ENCODE measurements around the gene RUBCN.
"Not testable (repeated sequence)": the region's sequence is repeated elsewhere in the genome, so short reads cannot be mapped to it uniquely, and the experiment has no call there.

The RUBCN gene

DNA sequence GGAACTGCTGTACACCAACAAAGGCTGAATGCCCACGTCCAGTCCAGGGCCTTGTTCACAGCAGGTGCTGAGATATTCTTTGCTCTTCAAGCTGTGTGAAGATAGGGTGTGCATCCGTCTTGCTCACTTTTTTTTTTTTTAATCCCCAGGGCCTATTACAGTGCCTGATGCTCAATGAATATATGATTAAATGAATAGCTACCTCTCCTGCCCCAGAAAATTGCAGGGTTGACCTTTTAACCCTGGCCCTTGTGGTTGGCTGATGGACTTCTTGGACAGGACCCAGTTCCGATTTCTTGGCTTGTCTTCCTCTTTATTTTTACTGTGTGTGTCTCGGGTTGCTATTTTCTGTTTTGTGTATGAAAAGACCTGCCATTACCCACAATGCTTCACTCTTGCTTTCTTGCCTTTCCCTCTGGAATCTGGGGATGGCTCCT lies 10.1 kb upstream of the RUBCN start:
- Mint-ChIP-seq H3K9me3 (no peaks in the 10 kb centered on the region), H3K4me3 (no peak overlapping the region), H3K36me3 (peaks cover 6% of the 10 kb centered on the region), H3K27ac (no peak overlapping the region), H3K4me1 (peaks cover 24% of the 10 kb centered on the region)
- DNase-seq (ENCODE audit: low spot score in 2 of 2) (no peak), ATAC-seq (no peak)

DNA sequence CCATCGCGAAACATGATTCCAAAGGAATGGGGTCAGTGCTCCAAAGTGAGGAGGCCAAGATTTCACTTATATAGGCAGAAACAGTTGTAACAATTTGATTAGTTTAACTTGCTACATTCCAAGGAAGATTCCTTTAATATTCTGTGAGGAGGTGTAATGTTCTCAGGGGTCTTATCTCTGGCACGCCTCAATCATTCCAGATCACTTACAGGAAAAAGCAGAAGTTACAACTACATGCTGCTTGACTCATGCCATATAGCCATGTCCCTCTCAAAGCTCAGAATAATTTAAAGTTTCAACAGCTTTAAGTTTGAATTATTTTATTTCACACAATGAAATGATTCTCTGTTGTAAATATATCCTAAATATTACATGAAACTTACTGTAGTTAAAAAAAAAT lies 9.5 kb upstream of the RUBCN start:
- H3K4me3 Mint-ChIP-seq: no peak overlapping the region
- H3K36me3 Mint-ChIP-seq: peaks cover 5% of the 10 kb centered on the region
- H3K27ac Mint-ChIP-seq: no peak overlapping the region
- peaks cover 21% of the 10 kb centered on the region for H3K4me1 Mint-ChIP-seq
- ATAC-seq: no peak
- no peaks in the 10 kb centered on the region for H3K9me3 Mint-ChIP-seq
- DNase-seq (ENCODE audit: low spot score in 2 of 2): no peak

DNA sequence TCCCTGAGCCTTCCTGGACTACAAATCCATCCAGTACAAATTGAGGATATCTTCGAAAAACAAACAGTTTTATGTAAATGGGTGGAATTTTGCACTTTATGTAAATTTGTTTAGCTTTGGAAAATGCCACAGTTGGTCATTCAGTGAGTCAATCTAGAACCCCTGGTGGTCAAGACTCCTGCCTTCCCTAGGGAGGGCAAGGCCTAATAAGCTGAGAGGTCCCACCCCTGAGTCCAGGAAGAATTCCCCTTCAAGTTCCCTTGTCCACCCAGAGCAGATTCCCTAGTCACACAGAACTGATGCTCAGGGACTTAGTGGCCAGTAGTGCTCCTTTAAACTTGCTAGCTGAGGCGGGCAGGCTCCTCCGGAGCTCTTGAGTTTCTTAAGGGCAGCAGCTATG lies 6.1 kb upstream of the RUBCN start:
- Mint-ChIP-seq H3K27ac (no peak overlapping the region), H3K9me3 (no peaks in the 10 kb centered on the region), H3K4me1 (peaks cover under 1% of the 10 kb centered on the region), H3K4me3 (no peak overlapping the region), H3K36me3 (no peaks in the 10 kb centered on the region)
- DNase-seq (ENCODE audit: low spot score in 2 of 2): no peak
- no peak for ATAC-seq

DNA sequence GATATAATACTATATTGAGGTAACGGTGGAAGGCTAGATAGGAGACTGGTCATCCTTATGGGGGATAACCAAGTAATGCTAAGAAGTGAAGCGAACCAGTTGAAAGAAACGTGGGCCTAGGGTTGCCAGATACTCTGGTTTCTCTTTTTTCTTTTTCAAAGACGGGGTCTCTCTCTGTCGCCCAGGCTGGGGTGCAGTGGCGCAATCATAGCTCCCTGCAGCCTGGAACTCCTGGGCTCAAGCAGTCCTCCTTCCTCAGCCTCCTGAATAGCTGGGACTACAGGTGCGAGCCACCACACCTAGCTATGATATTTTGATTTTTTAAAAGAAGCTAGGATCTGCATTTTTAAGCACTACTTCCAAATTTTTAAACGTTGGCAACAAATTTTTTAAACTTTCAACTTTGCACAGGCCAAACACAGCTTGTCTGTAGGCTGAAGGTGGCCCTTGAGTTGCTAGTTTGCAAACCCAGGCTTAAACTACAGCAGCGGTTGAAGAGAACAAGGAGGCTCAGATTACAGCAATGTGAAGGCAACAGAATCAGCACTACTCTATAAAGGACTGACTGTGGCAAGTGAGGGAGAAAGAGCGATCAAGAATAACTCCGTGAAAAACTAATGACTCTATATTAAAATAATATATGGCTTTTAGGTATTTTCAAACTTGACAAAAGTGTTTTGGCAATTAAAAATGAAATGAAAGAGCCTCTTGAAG lies 1.2 kb upstream of the RUBCN start:
- Mint-ChIP-seq H3K4me3 (peak overlapping the region; percentile 80), H3K9me3 (no peaks in the 10 kb centered on the region)

DNA sequence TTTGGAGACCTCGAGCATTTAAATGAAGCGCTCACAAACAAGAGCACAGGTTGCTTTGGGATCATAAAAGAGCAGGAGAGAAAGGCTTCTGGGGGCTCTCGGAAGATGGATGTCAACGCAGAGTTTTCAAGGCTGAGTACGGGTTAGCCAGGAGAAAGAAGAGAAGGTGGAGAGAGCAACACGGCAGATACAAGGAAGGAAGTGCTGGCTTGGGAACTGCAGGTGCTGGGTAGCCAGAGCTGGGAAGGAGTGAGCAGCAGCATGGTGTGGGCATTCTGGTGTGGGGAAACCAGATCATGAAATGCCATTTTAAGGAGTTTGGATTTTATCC lies 580 bp upstream of the RUBCN start:
- ATAC-seq (no peak), DNase-seq (ENCODE audit: low spot score in 2 of 2) (no peak)
- peak overlapping the region; percentile 79 for H3K27ac Mint-ChIP-seq
- peak overlapping the region; percentile 80 for H3K4me3 Mint-ChIP-seq
- H3K36me3 Mint-ChIP-seq: peaks cover 25% of the 10 kb centered on the region
- H3K9me3 Mint-ChIP-seq: no peaks in the 10 kb centered on the region
- peaks cover 29% of the 10 kb centered on the region for H3K4me1 Mint-ChIP-seq

More for the DNA sequence above, 1.2 kb upstream of the RUBCN start:
- no peak for DNase-seq (ENCODE audit: low spot score in 2 of 2)
- ATAC-seq: no peak
- Mint-ChIP-seq H3K36me3 (peaks cover 25% of the 10 kb centered on the region), H3K27ac (no peak overlapping the region), H3K4me1 (peaks cover 26% of the 10 kb centered on the region)

DNA sequence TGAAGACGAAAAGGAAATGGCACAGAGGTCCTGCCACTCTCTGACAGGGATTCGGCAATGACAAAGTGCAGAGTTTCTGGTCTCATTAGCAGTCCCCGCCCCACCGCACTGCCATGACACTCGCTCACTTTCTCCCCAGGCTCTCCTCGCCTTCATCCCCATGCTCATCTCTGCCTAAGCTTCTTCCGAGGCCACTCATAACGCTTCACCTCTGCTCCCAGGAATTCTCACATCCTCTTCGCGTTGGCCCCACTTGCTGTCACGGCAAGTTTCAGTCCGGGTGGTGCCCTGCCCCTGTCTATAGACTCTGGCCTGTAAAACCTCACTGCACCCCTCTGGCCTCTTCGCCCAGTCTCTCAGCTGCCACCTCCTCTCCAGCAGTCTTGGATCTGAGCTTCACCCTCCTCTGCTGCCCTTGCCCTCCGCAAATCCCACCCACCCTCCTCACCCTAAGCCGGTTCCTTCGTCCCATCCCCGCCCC lies 654 bp downstream of the RUBCN start:
- Mint-ChIP-seq H3K4me3 (peak overlapping the region; percentile 80), H3K4me1 (peaks cover 35% of the 10 kb centered on the region)

DNA sequence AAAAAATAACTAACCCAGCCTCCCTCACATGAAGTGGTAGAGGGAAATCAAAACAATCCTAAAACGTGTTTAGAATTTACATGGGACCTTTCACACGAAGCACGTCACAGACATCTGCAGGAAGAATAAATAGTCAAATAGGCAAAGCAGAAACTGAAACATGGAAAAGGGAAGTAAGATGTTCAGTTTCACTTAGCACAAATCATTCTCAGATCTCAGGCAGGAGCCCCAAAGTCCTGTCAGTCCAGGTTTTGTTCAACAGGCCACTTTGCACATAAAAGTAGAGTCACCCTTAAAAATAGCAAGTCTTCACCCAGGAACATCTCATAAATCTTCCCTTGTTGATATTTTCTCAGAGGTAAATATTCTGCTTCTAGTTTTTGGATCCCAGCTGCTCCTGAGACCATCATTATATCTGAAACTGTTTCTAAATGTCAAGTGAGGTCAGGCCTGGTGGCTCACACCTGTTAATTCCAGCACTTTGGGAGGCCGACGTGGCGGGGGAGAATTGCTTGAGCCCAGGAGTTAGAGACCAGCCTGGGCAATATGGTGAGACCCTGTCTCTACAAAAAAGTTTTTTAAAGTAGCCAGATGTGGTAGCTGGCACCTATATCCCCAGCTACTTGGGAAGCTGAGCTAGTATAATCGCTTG lies 1.9 kb downstream of the RUBCN start:
- DNase-seq (ENCODE audit: low spot score in 2 of 2): no peak
- peak overlapping the region; percentile 80 for H3K4me3 Mint-ChIP-seq
- H3K27ac Mint-ChIP-seq: no peak overlapping the region
- H3K4me1 Mint-ChIP-seq: peaks cover 35% of the 10 kb centered on the region
- ATAC-seq: no peak
- no peaks in the 10 kb centered on the region for H3K9me3 Mint-ChIP-seq
- H3K36me3 Mint-ChIP-seq: peaks cover 33% of the 10 kb centered on the region

More for the DNA sequence above, 654 bp downstream of the RUBCN start:
- peak; percentile 67 for ATAC-seq
- DNase-seq (ENCODE audit: low spot score in 2 of 2): peak; percentile 36 to 73
- no peaks in the 10 kb centered on the region for H3K9me3 Mint-ChIP-seq
- H3K36me3 Mint-ChIP-seq: peaks cover 33% of the 10 kb centered on the region
- peak overlapping the region; percentile 79 for H3K27ac Mint-ChIP-seq

DNA sequence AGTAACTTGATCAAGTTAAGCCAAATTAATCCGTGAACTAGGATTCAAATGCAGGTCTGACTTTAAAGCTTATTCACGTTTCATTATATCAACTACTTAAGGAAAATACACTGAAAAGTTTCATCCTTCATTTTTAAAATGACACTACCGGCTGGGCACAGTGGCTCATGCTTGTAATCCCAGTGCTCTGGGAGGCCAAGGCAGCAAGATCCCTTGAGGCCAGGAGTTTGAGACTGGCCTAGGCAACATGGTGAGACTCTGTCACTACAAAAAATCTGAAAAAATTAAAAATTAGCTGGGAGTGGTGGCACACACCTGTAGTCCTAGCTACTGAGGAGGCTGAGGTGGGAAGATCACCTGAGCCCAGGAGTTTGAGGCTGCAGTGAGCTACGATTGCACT lies 3.7 kb downstream of the RUBCN start:
- no peak for ATAC-seq
- Mint-ChIP-seq H3K4me1 (peaks cover 43% of the 10 kb centered on the region), H3K36me3 (peaks cover 33% of the 10 kb centered on the region), H3K9me3 (no peaks in the 10 kb centered on the region), H3K4me3 (no peak overlapping the region), H3K27ac (no peak overlapping the region)
- no peak for DNase-seq (ENCODE audit: low spot score in 2 of 2)

DNA sequence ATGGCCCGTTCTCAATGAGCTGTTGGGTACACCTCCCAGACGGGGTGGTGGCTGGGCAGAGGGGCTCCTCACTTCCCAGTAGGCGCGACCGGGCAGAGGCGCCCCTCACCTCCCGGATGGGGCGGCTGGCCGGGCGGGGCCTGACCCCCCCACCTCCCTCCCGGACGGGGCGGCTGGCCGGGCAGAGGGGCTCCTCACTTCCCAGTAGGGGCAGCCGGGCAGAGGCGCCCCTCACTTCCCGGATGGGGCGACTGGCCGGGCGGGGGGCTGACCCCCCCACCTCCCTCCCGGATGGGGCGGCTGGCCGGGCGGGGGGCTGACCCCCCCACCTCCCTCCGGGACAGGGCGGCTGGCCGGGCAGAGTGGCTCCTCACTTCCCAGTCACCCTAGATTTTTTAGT lies 5.2 kb downstream of the RUBCN start:
- Mint-ChIP-seq H3K36me3 (peaks cover 27% of the 10 kb centered on the region), H3K4me1 (peaks cover 34% of the 10 kb centered on the region)
- ATAC-seq; H3K27ac Mint-ChIP-seq; DNase-seq (ENCODE audit: low spot score in 2 of 2); H3K4me3 Mint-ChIP-seq; H3K9me3 Mint-ChIP-seq: not testable (repeated sequence)

DNA sequence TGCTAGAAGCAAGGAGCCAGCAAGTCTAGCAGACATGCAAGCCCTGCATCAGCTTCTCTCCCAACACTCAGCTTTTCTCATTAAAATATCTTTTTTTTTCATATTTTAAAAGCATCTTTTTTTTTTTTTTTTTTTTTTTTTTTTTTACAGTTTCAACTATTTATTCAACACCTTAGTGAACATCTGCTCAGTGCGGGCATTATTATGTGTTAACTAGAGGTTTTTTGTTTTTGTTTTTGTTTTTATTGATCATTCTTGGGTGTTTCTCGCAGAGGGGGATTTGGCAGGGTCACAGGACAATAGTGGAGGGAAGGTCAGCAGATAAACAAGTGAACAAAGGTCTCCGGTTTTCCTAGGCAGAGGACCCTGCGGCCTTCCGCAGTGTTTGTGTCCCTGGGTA lies 5.9 kb downstream of the RUBCN start:
- peaks cover 31% of the 10 kb centered on the region for H3K4me1 Mint-ChIP-seq
- H3K36me3 Mint-ChIP-seq: peaks cover 27% of the 10 kb centered on the region
- H3K27ac Mint-ChIP-seq; DNase-seq (ENCODE audit: low spot score in 2 of 2); H3K9me3 Mint-ChIP-seq; ATAC-seq; H3K4me3 Mint-ChIP-seq: not testable (repeated sequence)

DNA sequence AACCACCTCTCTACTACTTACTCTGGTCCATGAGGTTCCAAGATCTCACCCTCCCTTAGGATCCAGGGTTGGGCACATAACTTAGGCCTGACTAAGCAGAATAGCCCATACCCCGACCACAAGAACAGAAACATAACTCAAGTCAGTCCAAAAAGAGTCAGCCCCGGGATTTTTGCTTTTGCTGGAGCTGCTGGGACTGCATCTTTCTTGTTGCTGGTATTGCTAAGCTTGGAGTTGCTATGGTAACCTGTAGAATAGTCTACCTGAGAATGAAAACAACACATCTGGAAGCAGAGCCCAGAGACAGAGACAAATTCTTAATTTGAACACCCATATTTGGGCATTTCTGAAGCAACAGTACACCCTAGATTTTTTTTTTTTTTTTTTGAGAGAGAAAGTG lies 6.5 kb downstream of the RUBCN start:
- Mint-ChIP-seq H3K4me3 (no peak overlapping the region), H3K36me3 (peaks cover 27% of the 10 kb centered on the region), H3K27ac (peak overlapping the region; percentile 72), H3K4me1 (peaks cover 30% of the 10 kb centered on the region), H3K9me3 (no peaks in the 10 kb centered on the region)
- ATAC-seq (no peak), DNase-seq (ENCODE audit: low spot score in 2 of 2) (no peak)

DNA sequence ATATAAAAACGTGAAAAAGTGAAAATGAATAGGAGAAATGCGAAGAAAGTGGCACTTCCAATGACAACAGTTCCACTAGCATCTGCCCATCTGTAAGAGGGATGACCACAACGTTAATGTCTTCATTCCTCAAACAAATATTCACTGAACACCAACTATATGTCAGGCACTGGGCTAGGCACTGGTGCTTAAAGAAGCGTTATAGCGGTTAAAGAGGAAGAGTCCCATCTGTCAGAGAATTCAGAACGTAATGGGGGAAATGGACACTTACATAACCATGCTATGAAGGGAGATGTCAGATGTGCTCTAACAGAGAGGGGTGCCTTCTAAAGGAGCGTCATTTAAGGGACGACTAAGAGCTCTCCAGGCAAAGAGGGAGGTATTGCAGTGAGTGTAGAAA lies 8.2 kb downstream of the RUBCN start:
- peak overlapping the region; percentile 2 for H3K27ac Mint-ChIP-seq
- DNase-seq (ENCODE audit: low spot score in 2 of 2) (no peak), ATAC-seq (no peak)
- H3K36me3 Mint-ChIP-seq: peaks cover 14% of the 10 kb centered on the region
- H3K4me1 Mint-ChIP-seq: peaks cover 22% of the 10 kb centered on the region
- no peak overlapping the region for H3K4me3 Mint-ChIP-seq
- H3K9me3 Mint-ChIP-seq: no peaks in the 10 kb centered on the region

DNA sequence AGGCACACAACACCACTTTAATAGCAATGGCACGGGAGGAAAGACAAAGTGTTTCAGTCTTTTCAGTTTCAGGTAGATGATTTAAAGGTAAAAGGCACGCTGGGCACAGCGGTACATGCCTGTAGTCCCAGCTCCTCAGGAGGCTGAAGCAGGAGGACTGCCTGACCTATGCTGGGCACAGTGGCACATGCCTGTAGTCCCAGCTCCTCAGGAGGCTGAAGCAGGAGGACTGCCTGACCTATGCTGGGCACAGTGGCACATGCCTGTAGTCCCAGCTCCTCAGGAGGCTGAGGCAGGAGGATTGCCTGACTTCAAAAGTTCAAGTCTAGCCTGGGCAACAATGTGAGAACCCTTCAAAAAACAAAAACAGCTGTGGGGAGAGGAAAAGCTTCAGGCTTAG lies 8.8 kb downstream of the RUBCN start:
- H3K4me1 Mint-ChIP-seq: peaks cover 22% of the 10 kb centered on the region
- not testable (repeated sequence) for H3K27ac Mint-ChIP-seq; H3K36me3 Mint-ChIP-seq; DNase-seq (ENCODE audit: low spot score in 2 of 2); ATAC-seq; H3K9me3 Mint-ChIP-seq; H3K4me3 Mint-ChIP-seq

DNA sequence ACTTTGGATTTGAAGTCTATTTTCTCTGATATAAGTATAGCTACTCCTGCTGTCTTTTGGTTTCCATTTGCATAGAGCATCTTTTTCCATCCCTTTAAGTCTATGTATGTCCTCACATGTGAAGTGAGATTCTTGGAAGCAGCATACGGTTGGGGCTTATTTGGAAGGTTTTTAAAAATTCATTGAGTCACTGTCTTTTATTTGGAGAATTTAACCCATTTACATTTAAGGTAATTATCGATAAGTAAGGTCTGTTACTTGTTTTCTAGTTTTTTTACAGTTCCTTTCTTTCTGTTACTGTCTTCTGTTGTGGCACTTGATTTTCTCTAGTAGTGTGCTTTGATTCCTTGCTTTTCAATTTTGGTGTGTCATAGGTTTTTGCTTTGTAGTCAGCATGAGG lies 14.0 kb downstream of the RUBCN start:
- no peaks in the 10 kb centered on the region for H3K9me3 Mint-ChIP-seq
- no peak for DNase-seq (ENCODE audit: low spot score in 2 of 2)
- no peak overlapping the region for H3K27ac Mint-ChIP-seq
- peaks cover 11% of the 10 kb centered on the region for H3K4me1 Mint-ChIP-seq
- no peaks in the 10 kb centered on the region for H3K36me3 Mint-ChIP-seq
- ATAC-seq: no peak
- no peak overlapping the region for H3K4me3 Mint-ChIP-seq

DNA sequence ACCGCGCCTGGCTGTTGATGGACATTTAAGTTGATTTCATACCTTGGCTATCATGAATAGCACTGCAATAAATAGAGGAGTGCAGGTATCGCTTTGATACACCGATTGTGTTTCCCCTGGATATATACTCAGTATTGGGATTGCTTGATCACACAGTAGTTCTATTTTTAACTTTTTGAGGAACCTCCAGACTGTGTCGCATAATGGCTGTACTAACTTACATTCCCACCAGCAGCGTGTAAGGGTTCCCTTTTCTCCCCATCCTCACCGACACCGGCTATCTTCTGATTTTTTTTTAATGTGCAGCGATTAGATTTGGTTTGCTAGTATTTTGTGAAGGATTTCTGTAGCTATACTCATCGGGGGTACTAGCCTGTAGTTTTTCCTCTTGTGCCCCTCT lies 16.0 kb downstream of the RUBCN start:
- no peaks in the 10 kb centered on the region for H3K9me3 Mint-ChIP-seq

DNA sequence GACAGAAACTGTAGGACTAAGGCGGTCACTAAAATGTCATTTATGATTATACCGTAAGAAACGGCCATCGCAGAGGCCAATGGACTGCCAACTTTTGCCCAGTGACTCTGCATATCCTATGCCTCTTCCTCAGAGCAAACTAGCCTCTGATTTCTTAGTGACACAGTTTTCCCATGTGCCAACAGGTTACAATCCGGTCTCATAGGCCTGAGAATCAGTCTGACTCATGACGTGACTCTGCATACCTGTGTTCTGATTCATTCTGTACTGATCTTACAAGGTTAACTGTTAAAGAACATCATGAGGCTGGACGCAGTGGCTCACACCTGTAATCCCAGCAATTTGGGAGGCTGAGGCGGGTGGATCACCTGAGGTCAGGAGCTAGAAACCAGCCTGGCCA lies 17.8 kb downstream of the RUBCN start:
- Mint-ChIP-seq H3K9me3 (no peaks in the 10 kb centered on the region), H3K4me3 (no peak overlapping the region), H3K27ac (peak overlapping the region; percentile 19), H3K4me1 (peaks cover 6% of the 10 kb centered on the region), H3K36me3 (peaks cover 16% of the 10 kb centered on the region)
- no peak for DNase-seq (ENCODE audit: low spot score in 2 of 2)
- peak; percentile 44 for ATAC-seq

More for the DNA sequence above, 16.0 kb downstream of the RUBCN start:
- no peak overlapping the region for H3K27ac Mint-ChIP-seq
- no peak for DNase-seq (ENCODE audit: low spot score in 2 of 2)
- no peak for ATAC-seq
- H3K36me3 Mint-ChIP-seq: peaks cover 7% of the 10 kb centered on the region
- H3K4me3 Mint-ChIP-seq: no peak overlapping the region
- peaks cover 8% of the 10 kb centered on the region for H3K4me1 Mint-ChIP-seq
